Measurements from ENCODE around the gene F8A1.
"Not testable (repeated sequence)": the region's sequence is repeated elsewhere in the genome, so short reads cannot be mapped to it uniquely, and the experiment has no call there.

The F8A1 gene

GRCh38 chrX:154902408-154902807, 16.3 kb downstream of the F8A1 start:
- Histone ChIP-seq H3K79me2 (ENCODE audit: insufficient read depth, low read length) (no peaks in the 10 kb centered on the region), H3K4me3 (ENCODE audit: low read depth, low read length, poor library complexity, severe bottlenecking) (no peak overlapping the region), H4K20me1 (ENCODE audit: insufficient read depth, low read length) (no peaks in the 10 kb centered on the region), H3K4me2 (ENCODE audit: low read length) (no peak overlapping the region), H3K4me1 (ENCODE audit: insufficient read depth, low read length, severe bottlenecking) (no peaks in the 10 kb centered on the region), H2AFZ (ENCODE audit: low read length) (no peak overlapping the region), H3F3A (ENCODE audit: insufficient read depth, low read length) (no peaks in the 10 kb centered on the region), H3K9me2 (ENCODE audit: low read depth, low read length) (no peaks in the 10 kb centered on the region), H3K9me3 (ENCODE audit: low read length) (no peaks in the 10 kb centered on the region), H3K27ac (ENCODE audit: low read depth, low read length, poor library complexity, severe bottlenecking) (no peak overlapping the region), H3K9ac (ENCODE audit: low read length) (no peak overlapping the region), H3K27me3 (ENCODE audit: insufficient read depth, low read length) (no peaks in the 10 kb centered on the region), H3K36me3 (ENCODE audit: insufficient read depth, low read length) (no peaks in the 10 kb centered on the region)
- TF ChIP-seq EZH2 (IDR thresholded peaks at IDR 0.05; ENCODE audit: borderline replicate concordance, low read length) (no peak), CTCF (IDR thresholded peaks at IDR 0.05; ENCODE audit: low read length) (no peak)

GRCh38 chrX:154908821-154909220, 22.7 kb downstream of the F8A1 start:
- no peaks in the 10 kb centered on the region for H4K20me1 ChIP-seq (ENCODE audit: insufficient read depth, low read length)
- no peaks in the 10 kb centered on the region for H3K9me2 ChIP-seq (ENCODE audit: low read depth, low read length)
- TF ChIP-seq CTCF (IDR thresholded peaks at IDR 0.05; ENCODE audit: low read length) (no peak), EZH2 (IDR thresholded peaks at IDR 0.05; ENCODE audit: borderline replicate concordance, low read length) (no peak)
- no peak overlapping the region for H3K27ac ChIP-seq (ENCODE audit: low read depth, low read length, poor library complexity, severe bottlenecking)
- H3F3A ChIP-seq (ENCODE audit: insufficient read depth, low read length), result no peaks in the 10 kb centered on the region
- no peak overlapping the region for H3K9ac ChIP-seq (ENCODE audit: low read length)
- H3K9me3 ChIP-seq (ENCODE audit: low read length), result no peaks in the 10 kb centered on the region
- no peaks in the 10 kb centered on the region for H3K27me3 ChIP-seq (ENCODE audit: insufficient read depth, low read length)
- no peaks in the 10 kb centered on the region for H3K4me1 ChIP-seq (ENCODE audit: insufficient read depth, low read length, severe bottlenecking)
- H2AFZ ChIP-seq (ENCODE audit: low read length), result no peak overlapping the region
- H3K79me2 ChIP-seq (ENCODE audit: insufficient read depth, low read length), result no peaks in the 10 kb centered on the region
- H3K36me3 ChIP-seq (ENCODE audit: insufficient read depth, low read length), result no peaks in the 10 kb centered on the region
- H3K4me3 ChIP-seq (ENCODE audit: low read depth, low read length, poor library complexity, severe bottlenecking), result no peak overlapping the region
- no peak overlapping the region for H3K4me2 ChIP-seq (ENCODE audit: low read length)

GRCh38 chrX:154910048-154910447, 23.9 kb downstream of the F8A1 start:
- not testable (repeated sequence) for H3K36me3 ChIP-seq (ENCODE audit: insufficient read depth, low read length); H3K4me2 ChIP-seq (ENCODE audit: low read length); H3K4me1 ChIP-seq (ENCODE audit: insufficient read depth, low read length, severe bottlenecking); H3K27me3 ChIP-seq (ENCODE audit: insufficient read depth, low read length); H3K27ac ChIP-seq (ENCODE audit: low read depth, low read length, poor library complexity, severe bottlenecking); H3K79me2 ChIP-seq (ENCODE audit: insufficient read depth, low read length); H4K20me1 ChIP-seq (ENCODE audit: insufficient read depth, low read length); H3K9ac ChIP-seq (ENCODE audit: low read length); H3K9me2 ChIP-seq (ENCODE audit: low read depth, low read length); H2AFZ ChIP-seq (ENCODE audit: low read length); H3K4me3 ChIP-seq (ENCODE audit: low read depth, low read length, poor library complexity, severe bottlenecking); H3K9me3 ChIP-seq (ENCODE audit: low read length); H3F3A ChIP-seq (ENCODE audit: insufficient read depth, low read length)

GRCh38 chrX:154910528-154910927, 24.4 kb downstream of the F8A1 start:
- not testable (repeated sequence) for H3K36me3 ChIP-seq (ENCODE audit: insufficient read depth, low read length); H2AFZ ChIP-seq (ENCODE audit: low read length); H3F3A ChIP-seq (ENCODE audit: insufficient read depth, low read length); H3K27ac ChIP-seq (ENCODE audit: low read depth, low read length, poor library complexity, severe bottlenecking); H3K4me3 ChIP-seq (ENCODE audit: low read depth, low read length, poor library complexity, severe bottlenecking); H3K9me2 ChIP-seq (ENCODE audit: low read depth, low read length); H3K27me3 ChIP-seq (ENCODE audit: insufficient read depth, low read length); H3K9me3 ChIP-seq (ENCODE audit: low read length); H4K20me1 ChIP-seq (ENCODE audit: insufficient read depth, low read length); H3K9ac ChIP-seq (ENCODE audit: low read length); H3K79me2 ChIP-seq (ENCODE audit: insufficient read depth, low read length); H3K4me2 ChIP-seq (ENCODE audit: low read length); H3K4me1 ChIP-seq (ENCODE audit: insufficient read depth, low read length, severe bottlenecking)

All from OCI-LY1 (cell line).